ENCODE results near the gene NABP1. TPM values are rescaled to one million over a fixed set of nuclear protein-coding genes. Genes with fewer than 3 reads are reported as not detected.

The NABP1 gene
- total RNA-seq, 1 experiment from 2014 or later, result 46.5 TPM

GRCh38 chr2:191711621-191712020 is 33.7 kb downstream of the NABP1 start:
- no peak overlapping the region for H2AFZ ChIP-seq
- no peaks in the 10 kb centered on the region for H3K4me1 ChIP-seq (replicated peaks; ENCODE audit: insufficient read depth)
- no peak overlapping the region for H3K4me2 ChIP-seq
- no peak overlapping the region for H3K4me3 ChIP-seq
- TF ChIP-seq EZH2 (IDR thresholded peaks at IDR 0.05; ENCODE audit: low read depth) (no peak), CTCF (conservative IDR thresholded peaks at IDR 0.05) (no peak)
- H4K20me1 ChIP-seq (ENCODE audit: insufficient read depth), result no peaks in the 10 kb centered on the region
- DNase-seq, result no peak
- no peaks in the 10 kb centered on the region for H3K27me3 ChIP-seq (ENCODE audit: insufficient read depth, low read depth)
- CTCF ChIA-PET, result no interaction called here
- H3K27ac ChIP-seq, result no peak overlapping the region
- intact Hi-C loops (cut with micrococcal nuclease; ENCODE audit: unreplicated experiment), result no loop called here
- no peaks in the 10 kb centered on the region for H3K9me2 ChIP-seq (ENCODE audit: insufficient read depth)
- no peaks in the 10 kb centered on the region for H3K9me3 ChIP-seq (ENCODE audit: insufficient read depth, low read depth)
- BruUV-seq (replicated peaks), result no TSS peak
- H3K79me2 ChIP-seq (ENCODE audit: low read depth), result no peaks in the 10 kb centered on the region
- no peaks in the 10 kb centered on the region for H3K36me3 ChIP-seq (ENCODE audit: low read depth)
- POLR2A ChIA-PET (ENCODE audit: unreplicated experiment), result no interaction called here
- H3F3A ChIP-seq (ENCODE audit: insufficient read depth, low read depth), result no peaks in the 10 kb centered on the region

GRCh38 chr2:191713837-191714236 is 35.9 kb downstream of the NABP1 start:
- intact Hi-C loops (cut with micrococcal nuclease; ENCODE audit: unreplicated experiment), result no loop called here

GRCh38 chr2:191714925-191715324 is 37.0 kb downstream of the NABP1 start:
- no peak for TF ChIP-seq CTCF (conservative IDR thresholded peaks at IDR 0.05)
- no peak for TF ChIP-seq EZH2 (IDR thresholded peaks at IDR 0.05; ENCODE audit: low read depth)
- H3K9me3 ChIP-seq (ENCODE audit: insufficient read depth, low read depth), result no peaks in the 10 kb centered on the region
- intact Hi-C loops (cut with micrococcal nuclease; ENCODE audit: unreplicated experiment), result no loop called here
- DNase-seq, result no peak
- H3K4me3 ChIP-seq, result no peak overlapping the region
- ChIA-PET CTCF (no interaction called here), POLR2A (ENCODE audit: unreplicated experiment) (no interaction called here)
- no peak overlapping the region for H3K4me2 ChIP-seq
- no peaks in the 10 kb centered on the region for H3K79me2 ChIP-seq (ENCODE audit: low read depth)
- no peak overlapping the region for H2AFZ ChIP-seq
- BruUV-seq (replicated peaks), result no TSS peak
- H3K9me2 ChIP-seq (ENCODE audit: insufficient read depth), result no peaks in the 10 kb centered on the region
- no peaks in the 10 kb centered on the region for H3K27me3 ChIP-seq (ENCODE audit: insufficient read depth, low read depth)
- no peak overlapping the region for H3K27ac ChIP-seq
- no peaks in the 10 kb centered on the region for H3F3A ChIP-seq (ENCODE audit: insufficient read depth, low read depth)
- no peaks in the 10 kb centered on the region for H3K4me1 ChIP-seq (replicated peaks; ENCODE audit: insufficient read depth)
- no peaks in the 10 kb centered on the region for H4K20me1 ChIP-seq (ENCODE audit: insufficient read depth)
- H3K36me3 ChIP-seq (ENCODE audit: low read depth), result no peaks in the 10 kb centered on the region

More at GRCh38 chr2:191713837-191714236, 35.9 kb downstream of the NABP1 start:
- CTCF ChIA-PET, result no interaction called here
- BruUV-seq (replicated peaks), result no TSS peak
- no peaks in the 10 kb centered on the region for H3K27me3 ChIP-seq (ENCODE audit: insufficient read depth, low read depth)
- H3K27ac ChIP-seq, result no peak overlapping the region
- DNase-seq, result no peak
- H3K4me2 ChIP-seq, result no peak overlapping the region
- TF ChIP-seq EZH2 (IDR thresholded peaks at IDR 0.05; ENCODE audit: low read depth), result no peak
- TF ChIP-seq CTCF (conservative IDR thresholded peaks at IDR 0.05), result no peak
- no peaks in the 10 kb centered on the region for H4K20me1 ChIP-seq (ENCODE audit: insufficient read depth)
- H3K4me3 ChIP-seq, result no peak overlapping the region
- no peaks in the 10 kb centered on the region for H3K4me1 ChIP-seq (replicated peaks; ENCODE audit: insufficient read depth)
- H3K36me3 ChIP-seq (ENCODE audit: low read depth), result no peaks in the 10 kb centered on the region
- no peaks in the 10 kb centered on the region for H3K9me3 ChIP-seq (ENCODE audit: insufficient read depth, low read depth)
- H3K79me2 ChIP-seq (ENCODE audit: low read depth), result no peaks in the 10 kb centered on the region
- no peaks in the 10 kb centered on the region for H3F3A ChIP-seq (ENCODE audit: insufficient read depth, low read depth)
- H3K9me2 ChIP-seq (ENCODE audit: insufficient read depth), result no peaks in the 10 kb centered on the region
- no peak overlapping the region for H2AFZ ChIP-seq
- POLR2A ChIA-PET (ENCODE audit: unreplicated experiment), result no interaction called here
